Measurements from ENCODE around the gene ESRRB.

The ESRRB gene

DNA sequence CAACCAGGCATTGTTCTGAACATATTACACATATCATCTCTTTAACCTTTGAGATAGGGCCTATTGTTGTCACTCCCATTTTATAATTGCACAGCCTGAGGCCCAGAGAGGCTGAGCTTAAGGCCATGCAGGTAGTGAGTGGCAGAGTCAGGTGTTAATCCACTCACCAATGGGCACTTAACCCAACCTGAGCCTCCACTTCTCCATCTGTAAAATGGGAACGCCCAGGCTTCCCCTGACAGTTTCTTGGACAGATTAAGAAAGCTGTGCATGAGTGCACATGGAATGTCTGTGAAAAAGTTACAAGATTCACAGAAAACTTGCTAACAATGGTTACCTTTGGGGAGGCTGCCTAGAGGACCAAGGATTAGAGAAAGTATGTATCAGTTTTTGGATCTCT, 32.9 kb downstream of the ESRRB start:
- Histone ChIP-seq H4K91ac (ENCODE audit: low read depth, low read length) (no peak overlapping the region), H3K9ac (ENCODE audit: low read length) (no peak overlapping the region), H2BK12ac (ENCODE audit: low read length) (no peak overlapping the region), H3K27me3 (ENCODE audit: insufficient read depth, low read length) (peaks cover 3% of the 10 kb centered on the region), H3K23ac (ENCODE audit: low read length) (no peak overlapping the region), H3K9me3 (ENCODE audit: insufficient read depth, low read depth, low read length) (no peaks in the 10 kb centered on the region), H3K27ac (ENCODE audit: low read depth, low read length) (no peak overlapping the region), H2AK5ac (ENCODE audit: low read length) (no peak overlapping the region), H3K4me1 (ENCODE audit: control insufficient read depth in 1 of 2, insufficient read depth in 2 of 2, low read length in 2 of 2) (no peaks in the 10 kb centered on the region), H3K4ac (ENCODE audit: low read depth, low read length) (no peak overlapping the region), H4K12ac (ENCODE audit: low read depth, low read length) (no peak overlapping the region), H3K79me1 (ENCODE audit: low read length) (no peaks in the 10 kb centered on the region), H3K36me3 (ENCODE audit: control insufficient read depth in 1 of 2, insufficient read depth in 2 of 2, low read length in 2 of 2) (no peaks in the 10 kb centered on the region), H4K8ac (ENCODE audit: low read depth, low read length) (no peak overlapping the region), H3K14ac (ENCODE audit: low read length) (no peak overlapping the region), H2AFZ (ENCODE audit: insufficient read depth, low read length, poor library complexity) (no peak overlapping the region), H3K4me3 (ENCODE audit: low read depth, low read length) (no peak overlapping the region), H2BK5ac (ENCODE audit: low read depth, low read length, poor library complexity) (no peak overlapping the region), H3K79me2 (ENCODE audit: control insufficient read depth, insufficient read depth, low read length, poor library complexity) (no peaks in the 10 kb centered on the region), H3K4me2 (ENCODE audit: low read length) (no peak overlapping the region), H2BK120ac (ENCODE audit: insufficient read depth, low read length, poor library complexity) (no peak overlapping the region), H3K18ac (ENCODE audit: low read length) (no peak overlapping the region)
- no CpG with 5 or more reads among the region's 1 CpG for WGBS (ENCODE audit: extremely low coverage, insufficient coverage, insufficient read length)
- peak in 1 of 2 donors; percentile 24 for DNase-seq

DNA sequence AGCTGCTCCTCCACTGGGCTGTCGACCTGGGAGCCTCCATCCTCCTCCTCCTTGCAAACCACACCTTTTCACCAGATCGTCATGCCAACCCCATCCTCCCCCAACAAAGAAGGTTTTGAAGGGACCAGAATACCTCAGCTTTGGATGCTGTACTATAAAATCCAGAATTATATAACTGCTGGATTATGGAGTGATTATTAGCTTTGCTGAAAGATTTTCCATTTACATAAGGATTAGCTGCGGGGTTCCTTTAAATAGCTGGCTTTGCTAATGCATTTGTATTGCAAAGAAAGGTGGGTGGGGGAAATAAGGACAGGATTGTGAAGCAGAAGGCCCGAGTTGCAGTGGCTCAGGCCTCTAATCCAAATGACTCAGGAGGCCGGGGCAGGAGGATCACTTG, 36.6 kb downstream of the ESRRB start:
- H4K91ac ChIP-seq (ENCODE audit: low read depth, low read length) = no peak overlapping the region
- H3K9ac ChIP-seq (ENCODE audit: low read length) = no peak overlapping the region
- no peaks in the 10 kb centered on the region for H3K4me1 ChIP-seq (ENCODE audit: control insufficient read depth in 1 of 2, insufficient read depth in 2 of 2, low read length in 2 of 2)
- no peaks in the 10 kb centered on the region for H3K79me2 ChIP-seq (ENCODE audit: control insufficient read depth, insufficient read depth, low read length, poor library complexity)
- no peak overlapping the region for H2BK120ac ChIP-seq (ENCODE audit: insufficient read depth, low read length, poor library complexity)
- H4K8ac ChIP-seq (ENCODE audit: low read depth, low read length) = no peak overlapping the region
- no peak overlapping the region for H4K12ac ChIP-seq (ENCODE audit: low read depth, low read length)
- H2BK5ac ChIP-seq (ENCODE audit: low read depth, low read length, poor library complexity) = no peak overlapping the region
- no peak overlapping the region for H3K4me3 ChIP-seq (ENCODE audit: low read depth, low read length)
- no peak overlapping the region for H3K4ac ChIP-seq (ENCODE audit: low read depth, low read length)
- no peak overlapping the region for H2AFZ ChIP-seq (ENCODE audit: insufficient read depth, low read length, poor library complexity)
- peaks cover 6% of the 10 kb centered on the region for H3K27me3 ChIP-seq (ENCODE audit: insufficient read depth, low read length)
- no peak overlapping the region for H3K23ac ChIP-seq (ENCODE audit: low read length)
- H3K27ac ChIP-seq (ENCODE audit: low read depth, low read length) = no peak overlapping the region
- no peaks in the 10 kb centered on the region for H3K79me1 ChIP-seq (ENCODE audit: low read length)
- H3K14ac ChIP-seq (ENCODE audit: low read length) = no peak overlapping the region
- no peak overlapping the region for H2BK12ac ChIP-seq (ENCODE audit: low read length)
- no peak overlapping the region for H2AK5ac ChIP-seq (ENCODE audit: low read length)
- DNase-seq = no peak
- no peak overlapping the region for H3K18ac ChIP-seq (ENCODE audit: low read length)
- WGBS (ENCODE audit: extremely low coverage, insufficient coverage, insufficient read length) = no CpG with 5 or more reads among the region's 5 CpGs
- H3K9me3 ChIP-seq (ENCODE audit: insufficient read depth, low read depth, low read length) = no peaks in the 10 kb centered on the region
- H3K36me3 ChIP-seq (ENCODE audit: control insufficient read depth in 1 of 2, insufficient read depth in 2 of 2, low read length in 2 of 2) = no peaks in the 10 kb centered on the region
- no peak overlapping the region for H3K4me2 ChIP-seq (ENCODE audit: low read length)

DNA sequence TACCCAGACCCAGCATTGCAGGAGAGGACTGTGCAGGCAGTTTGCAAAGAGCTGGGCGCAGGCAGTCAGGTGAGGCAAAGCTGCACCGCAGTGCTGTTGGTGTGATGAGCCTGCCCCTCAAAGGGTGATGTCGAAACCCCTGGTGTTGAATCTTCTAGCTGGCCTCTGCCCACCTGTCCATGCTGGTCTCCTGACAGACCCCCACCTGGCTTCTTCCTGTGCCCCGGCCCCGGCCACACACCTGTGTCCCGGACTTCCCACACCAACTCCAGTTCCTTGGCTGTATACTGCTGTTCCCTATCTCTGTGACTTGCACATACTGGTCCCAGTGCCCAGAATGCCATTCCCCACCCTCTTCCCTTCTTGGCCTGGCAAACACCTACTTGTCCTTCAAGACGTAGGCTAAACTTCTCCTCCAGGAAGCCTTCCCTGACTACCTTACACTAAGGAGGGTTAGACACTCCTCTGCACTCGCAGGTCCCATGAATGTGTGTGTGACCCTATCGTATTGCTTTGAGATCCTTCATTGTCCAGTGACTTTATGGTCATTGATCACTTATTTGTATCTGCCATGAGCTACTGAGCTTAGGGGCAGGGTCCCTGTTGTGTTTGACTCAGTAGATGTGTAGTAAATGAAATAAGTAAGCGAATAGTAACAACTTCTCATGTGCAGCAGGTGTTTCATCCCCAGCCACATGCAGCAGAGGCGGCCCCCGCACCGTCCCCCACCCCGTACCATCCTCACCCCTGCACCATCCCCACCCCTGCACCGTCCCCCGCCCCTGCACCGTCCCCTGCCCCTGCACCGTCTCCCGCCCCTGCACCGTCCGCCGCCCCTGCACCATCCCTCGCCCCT, 37.4 kb downstream of the ESRRB start:
- H4K8ac ChIP-seq (ENCODE audit: low read depth, low read length) = no peak overlapping the region
- no peaks in the 10 kb centered on the region for H3K9me3 ChIP-seq (ENCODE audit: insufficient read depth, low read depth, low read length)
- no peak overlapping the region for H3K23ac ChIP-seq (ENCODE audit: low read length)
- no peaks in the 10 kb centered on the region for H3K79me1 ChIP-seq (ENCODE audit: low read length)
- WGBS (ENCODE audit: extremely low coverage, insufficient coverage, insufficient read length) = no CpG with 5 or more reads among the region's 23 CpGs
- H3K27ac ChIP-seq (ENCODE audit: low read depth, low read length) = no peak overlapping the region
- no peak overlapping the region for H2AK5ac ChIP-seq (ENCODE audit: low read length)
- H2BK5ac ChIP-seq (ENCODE audit: low read depth, low read length, poor library complexity) = no peak overlapping the region
- no peaks in the 10 kb centered on the region for H3K79me2 ChIP-seq (ENCODE audit: control insufficient read depth, insufficient read depth, low read length, poor library complexity)
- H4K91ac ChIP-seq (ENCODE audit: low read depth, low read length) = no peak overlapping the region
- H3K4me1 ChIP-seq (ENCODE audit: control insufficient read depth in 1 of 2, insufficient read depth in 2 of 2, low read length in 2 of 2) = no peaks in the 10 kb centered on the region
- no peak overlapping the region for H2BK12ac ChIP-seq (ENCODE audit: low read length)
- no peak overlapping the region for H3K4me2 ChIP-seq (ENCODE audit: low read length)
- no peak for DNase-seq
- H3K4ac ChIP-seq (ENCODE audit: low read depth, low read length) = no peak overlapping the region
- H3K4me3 ChIP-seq (ENCODE audit: low read depth, low read length) = no peak overlapping the region
- no peak overlapping the region for H3K9ac ChIP-seq (ENCODE audit: low read length)
- no peaks in the 10 kb centered on the region for H3K36me3 ChIP-seq (ENCODE audit: control insufficient read depth in 1 of 2, insufficient read depth in 2 of 2, low read length in 2 of 2)
- H2AFZ ChIP-seq (ENCODE audit: insufficient read depth, low read length, poor library complexity) = no peak overlapping the region
- no peak overlapping the region for H4K12ac ChIP-seq (ENCODE audit: low read depth, low read length)
- no peak overlapping the region for H2BK120ac ChIP-seq (ENCODE audit: insufficient read depth, low read length, poor library complexity)
- peaks cover 6% of the 10 kb centered on the region for H3K27me3 ChIP-seq (ENCODE audit: insufficient read depth, low read length)
- no peak overlapping the region for H3K14ac ChIP-seq (ENCODE audit: low read length)
- H3K18ac ChIP-seq (ENCODE audit: low read length) = no peak overlapping the region

DNA sequence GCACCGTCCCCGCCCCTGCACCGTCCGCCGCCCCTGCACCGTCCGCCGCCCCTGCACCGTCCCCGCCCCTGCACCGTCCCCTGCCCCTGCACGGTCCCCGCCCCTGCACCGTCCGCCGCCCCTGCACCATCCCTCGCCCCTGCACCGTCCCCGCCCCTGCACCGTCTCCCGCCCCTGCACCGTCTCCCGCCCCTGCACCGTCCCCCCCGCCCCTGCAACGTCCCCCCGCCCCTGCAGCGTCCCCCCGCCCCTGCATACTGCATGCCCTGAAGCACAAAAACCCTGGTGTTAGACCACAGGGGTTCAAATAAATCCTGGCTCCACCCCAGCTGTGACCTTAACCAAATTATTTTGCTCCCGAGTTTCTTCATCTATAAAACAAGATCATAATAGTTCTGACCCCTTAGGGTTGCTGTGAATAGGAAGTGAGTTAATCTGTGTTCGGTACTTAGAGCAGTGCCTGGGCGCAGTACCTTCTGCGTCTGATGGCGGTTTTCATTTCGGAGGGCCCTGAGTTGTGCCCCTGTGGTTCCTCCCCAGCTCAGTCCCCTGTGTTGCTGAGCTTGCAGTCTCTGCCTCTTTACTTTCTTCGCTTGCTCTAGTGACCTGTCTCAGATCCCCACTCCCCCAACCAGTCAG, 38.1 kb downstream of the ESRRB start:
- no peak overlapping the region for H3K27ac ChIP-seq (ENCODE audit: low read depth, low read length)
- H3K27me3 ChIP-seq (ENCODE audit: insufficient read depth, low read length) = peaks cover 6% of the 10 kb centered on the region
- H3K14ac ChIP-seq (ENCODE audit: low read length) = no peak overlapping the region
- no peak overlapping the region for H2AFZ ChIP-seq (ENCODE audit: insufficient read depth, low read length, poor library complexity)
- H3K36me3 ChIP-seq (ENCODE audit: control insufficient read depth in 1 of 2, insufficient read depth in 2 of 2, low read length in 2 of 2) = no peaks in the 10 kb centered on the region
- no peak overlapping the region for H2AK5ac ChIP-seq (ENCODE audit: low read length)
- no peak overlapping the region for H4K8ac ChIP-seq (ENCODE audit: low read depth, low read length)
- no peak for DNase-seq
- H3K4ac ChIP-seq (ENCODE audit: low read depth, low read length) = no peak overlapping the region
- no peak overlapping the region for H2BK12ac ChIP-seq (ENCODE audit: low read length)
- H3K4me2 ChIP-seq (ENCODE audit: low read length) = no peak overlapping the region
- H2BK5ac ChIP-seq (ENCODE audit: low read depth, low read length, poor library complexity) = no peak overlapping the region
- no peak overlapping the region for H3K23ac ChIP-seq (ENCODE audit: low read length)
- H3K4me3 ChIP-seq (ENCODE audit: low read depth, low read length) = no peak overlapping the region
- no peaks in the 10 kb centered on the region for H3K79me1 ChIP-seq (ENCODE audit: low read length)
- no peak overlapping the region for H3K18ac ChIP-seq (ENCODE audit: low read length)
- H2BK120ac ChIP-seq (ENCODE audit: insufficient read depth, low read length, poor library complexity) = no peak overlapping the region
- H3K79me2 ChIP-seq (ENCODE audit: control insufficient read depth, insufficient read depth, low read length, poor library complexity) = no peaks in the 10 kb centered on the region
- no peaks in the 10 kb centered on the region for H3K4me1 ChIP-seq (ENCODE audit: control insufficient read depth in 1 of 2, insufficient read depth in 2 of 2, low read length in 2 of 2)
- no peak overlapping the region for H4K12ac ChIP-seq (ENCODE audit: low read depth, low read length)
- H3K9me3 ChIP-seq (ENCODE audit: insufficient read depth, low read depth, low read length) = no peaks in the 10 kb centered on the region
- H3K9ac ChIP-seq (ENCODE audit: low read length) = no peak overlapping the region
- no peak overlapping the region for H4K91ac ChIP-seq (ENCODE audit: low read depth, low read length)
- no CpG with 5 or more reads among the region's 36 CpGs for WGBS (ENCODE audit: extremely low coverage, insufficient coverage, insufficient read length)

Data from trophoblast cell (in vitro differentiated cells and primary cell).